Activated CD8-positive, alpha-beta memory T cell treated with anti-CD3 and anti-CD28 coated beads, Interleukin-2, amount 50 U/mL, for 24 hours (primary cell): ENCODE results near the gene ZNF365.
"Not testable (repeated sequence)": the region's sequence is repeated elsewhere in the genome, so short reads cannot be mapped to it uniquely, and the experiment has no call there.

ENCODE experiments used
- DNase-seq: peaks from one replicate; pipeline ENCODE4 v3.0.0-alpha.2; 2020; ENCODE audit errors: extremely low read depth

ZNF365 gene, protein sequence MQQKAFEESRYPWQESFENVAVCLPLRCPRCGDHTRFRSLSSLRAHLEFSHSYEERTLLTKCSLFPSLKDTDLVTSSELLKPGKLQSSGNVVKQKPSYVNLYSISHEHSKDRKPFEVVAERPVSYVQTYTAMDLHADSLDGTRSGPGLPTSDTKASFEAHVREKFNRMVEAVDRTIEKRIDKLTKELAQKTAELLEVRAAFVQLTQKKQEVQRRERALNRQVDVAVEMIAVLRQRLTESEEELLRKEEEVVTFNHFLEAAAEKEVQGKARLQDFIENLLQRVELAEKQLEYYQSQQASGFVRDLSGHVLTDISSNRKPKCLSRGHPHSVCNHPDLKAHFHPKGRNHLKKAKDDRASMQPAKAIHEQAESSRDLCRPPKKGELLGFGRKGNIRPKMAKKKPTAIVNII

GRCh38 chr10:62373995-62374861 lies at the start of gene ZNF365:
TSS of gene ZNF365 (plus strand) at chr10:62374369. CDS start at chr10:62376194, 1,825 bp downstream.
- no peak for DNase-seq

- no peak for DNase-seq
These were observed 48.0 kb upstream of the ZNF365 start for GRCh38 chr10:62326176-62326575.

DNA sequence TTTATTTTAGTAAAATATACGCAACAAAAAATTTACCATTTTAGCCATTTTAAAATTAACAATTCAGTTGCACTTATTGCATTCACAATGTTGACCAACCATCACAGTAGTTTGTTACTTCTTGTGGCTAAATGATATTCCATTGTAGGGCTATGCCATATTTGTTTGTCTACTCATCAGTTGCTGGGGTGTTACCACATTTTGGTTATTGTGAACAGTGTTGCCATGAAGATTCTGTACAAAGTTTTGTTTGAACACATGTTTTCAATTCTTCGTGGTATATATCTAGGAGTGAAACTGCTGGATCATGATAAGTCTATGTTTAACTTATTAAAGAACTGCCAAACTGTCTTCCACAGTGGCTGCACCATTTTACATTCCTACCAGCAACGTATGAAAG lies 46.3 kb upstream of the ZNF365 start:
- DNase-seq, result no peak

DNA sequence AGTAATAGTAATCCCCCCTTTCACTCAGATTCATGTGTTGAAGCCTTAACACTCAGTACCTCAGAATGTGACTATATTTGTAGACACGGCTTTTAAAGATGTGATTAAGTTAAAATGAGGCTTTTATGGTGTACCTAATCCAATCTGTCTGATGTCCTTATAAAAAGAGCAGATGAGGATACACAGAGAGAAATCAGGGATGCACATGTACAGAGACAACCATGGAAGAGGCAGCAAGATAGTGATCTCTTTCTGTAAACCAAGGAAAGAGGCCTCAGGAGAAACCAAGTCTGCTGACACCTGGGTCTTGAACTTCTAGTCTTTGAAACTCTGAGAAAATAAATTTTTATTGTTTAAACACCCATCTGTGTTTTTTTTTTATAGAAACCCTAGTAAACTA lies 44.0 kb upstream of the ZNF365 start:
- DNase-seq, result no peak

GRCh38 chr10:62332406-62332805 lies 41.8 kb upstream of the ZNF365 start:
- no peak for DNase-seq

GRCh38 chr10:62333135-62333889 lies 40.9 kb upstream of the ZNF365 start:
- DNase-seq, result no peak

DNA sequence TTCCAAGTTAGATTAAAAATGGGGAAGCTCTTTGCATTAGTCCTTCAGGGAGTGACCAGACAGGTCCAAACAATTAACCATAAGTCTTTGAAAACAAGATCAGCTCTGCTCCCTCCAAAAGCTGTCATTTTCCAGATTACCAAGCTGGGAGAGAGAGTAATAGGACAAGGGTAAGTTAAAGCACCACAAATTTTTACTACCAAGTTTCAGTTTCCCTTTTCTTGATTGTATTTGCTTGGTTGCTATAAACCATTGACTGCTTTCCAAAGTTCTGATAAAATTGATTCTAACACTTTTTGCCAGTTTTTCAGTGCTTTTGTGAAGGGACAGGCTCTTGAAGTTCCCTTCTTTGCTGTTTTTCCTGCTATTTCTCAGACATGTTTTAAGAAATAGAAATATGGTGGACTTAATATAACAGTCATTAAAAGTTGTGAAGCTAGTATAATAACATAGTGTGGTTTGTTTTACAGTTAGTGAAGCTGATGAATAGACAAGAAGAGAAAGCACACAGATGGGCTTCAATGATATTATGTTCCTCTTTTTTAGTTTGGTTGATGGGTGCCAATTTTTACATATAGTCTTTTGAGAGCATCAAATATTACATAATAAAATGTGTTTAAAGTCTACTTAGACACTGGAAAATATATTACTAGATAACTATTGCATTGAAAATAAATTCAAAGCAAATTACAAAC lies 40.0 kb upstream of the ZNF365 start:
- DNase-seq, result no peak

- DNase-seq, result no peak
These were observed 38.8 kb upstream of the ZNF365 start for GRCh38 chr10:62335326-62335725.

- no peak for DNase-seq
These were observed 37.8 kb upstream of the ZNF365 start for GRCh38 chr10:62336404-62336803.

DNA sequence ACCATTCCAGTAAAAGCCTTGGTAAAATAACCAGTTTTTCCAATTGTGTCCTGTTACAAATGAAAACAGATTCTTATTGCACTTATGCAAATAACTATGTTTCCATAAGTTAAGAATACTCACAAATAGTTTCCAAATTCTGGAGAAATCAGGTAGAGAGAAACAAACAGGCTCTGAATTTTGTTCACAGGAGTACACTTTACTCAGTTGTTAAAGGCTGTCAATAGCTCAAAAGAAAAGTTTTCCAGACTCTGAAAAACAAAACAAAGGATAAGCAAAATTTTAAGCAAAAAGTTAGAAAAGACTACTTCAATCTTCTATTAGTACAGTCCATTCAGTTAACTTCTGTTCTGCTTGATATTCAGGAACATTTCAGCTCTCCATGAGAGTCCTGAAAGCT lies 32.8 kb upstream of the ZNF365 start:
- DNase-seq, result no peak

GRCh38 chr10:62343000-62343399 lies 31.2 kb upstream of the ZNF365 start:
- no peak for DNase-seq

GRCh38 chr10:62348029-62348428 lies 26.1 kb upstream of the ZNF365 start:
- DNase-seq, result no peak

DNA sequence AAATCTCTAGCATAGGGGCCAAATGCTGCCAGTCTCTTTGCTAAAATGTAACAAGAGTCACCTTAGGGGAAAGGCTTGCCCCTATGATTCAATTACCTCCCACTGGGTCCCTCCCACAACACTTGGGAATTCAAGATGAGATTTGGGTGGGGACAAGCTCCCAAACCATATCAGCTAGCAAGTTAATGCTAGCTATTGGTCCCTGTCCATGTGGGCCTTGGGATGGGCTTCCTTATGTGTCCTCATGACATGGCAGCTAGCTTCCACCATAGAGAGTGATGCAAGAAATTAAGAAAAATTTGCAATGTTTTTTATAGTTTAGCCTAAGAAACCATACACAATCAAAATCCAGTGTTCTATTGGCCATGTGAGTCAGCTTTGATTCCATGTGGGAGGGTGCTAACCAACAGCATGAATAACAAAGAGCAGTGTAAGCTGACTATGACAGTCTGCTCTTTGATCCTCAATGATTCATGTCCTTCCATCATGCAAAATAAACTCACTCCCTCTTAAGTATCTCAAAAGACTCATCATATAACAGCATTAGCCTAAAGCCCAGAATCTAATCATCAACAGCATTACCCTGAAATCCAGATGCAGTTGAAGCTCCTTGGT lies 21.7 kb upstream of the ZNF365 start:
- no peak for DNase-seq

DNA sequence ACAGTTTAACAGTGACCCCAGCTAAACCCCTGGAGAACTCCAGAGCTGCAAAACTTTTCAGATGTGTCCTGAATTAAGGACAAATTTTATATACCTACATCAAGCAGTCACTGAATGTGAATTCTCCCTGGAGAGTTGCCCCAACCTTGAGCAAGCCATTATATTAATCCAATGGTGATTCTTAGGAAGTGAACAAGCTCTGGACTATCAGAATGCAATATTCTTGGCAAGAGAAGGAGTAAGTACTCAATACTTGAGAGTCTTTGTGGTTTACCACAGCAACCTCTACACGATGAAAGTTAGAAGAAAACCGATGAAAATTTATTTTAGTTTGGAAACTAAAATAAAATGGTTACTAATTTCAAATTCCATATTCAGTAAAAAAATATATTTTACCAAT lies 19.3 kb upstream of the ZNF365 start:
- no peak for DNase-seq

GRCh38 chr10:62356447-62356846 lies 17.7 kb upstream of the ZNF365 start:
- no peak for DNase-seq

- DNase-seq, result not testable (repeated sequence)
These were observed 16.0 kb upstream of the ZNF365 start for GRCh38 chr10:62358151-62358550.

DNA sequence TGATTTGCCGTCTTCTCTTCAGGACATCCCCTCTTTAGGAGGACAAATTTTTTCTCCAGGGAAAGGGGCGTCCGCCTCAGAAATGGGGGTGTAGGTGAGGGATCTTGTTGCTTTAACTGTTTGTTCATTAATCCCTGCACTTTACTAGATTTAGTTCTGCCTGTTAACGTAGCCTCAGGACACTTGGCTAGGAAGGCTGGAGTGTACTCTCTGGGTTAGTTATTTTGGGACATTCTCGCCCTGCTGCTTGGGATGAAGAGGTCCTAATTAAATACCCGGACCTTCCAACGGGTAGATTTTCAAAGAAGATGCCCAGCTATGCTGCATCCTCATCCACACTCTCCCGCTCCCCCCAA lies 552 bp upstream of the ZNF365 start:
- DNase-seq, result no peak

- DNase-seq, result no peak
These were observed 917 bp downstream of the ZNF365 start for GRCh38 chr10:62374862-62375710.

GRCh38 chr10:62376071-62377025 lies 2.2 kb downstream of the ZNF365 start:
- DNase-seq, result no peak
